SK-N-SH treated with all-trans-retinoic acid at 6 μM for 48 hours (cell line): ENCODE measurements around the gene CHP1.

Source experiments
- ATAC-seq: fragments of 200-7000 bp; cut with Tn5 transposase; 3 replicates; pipeline ENCODE4 v1.9.1; 2020; ENCODE audit warnings: mild to moderate bottlenecking, moderate library complexity
- ARNTL ChIP-seq: fragments of 450-650 bp; formaldehyde crosslinking; IDR thresholded peaks from 2 replicates; pipeline ENCODE4 v1.5.0; 2020; ENCODE audit warnings: low read depth, mild to moderate bottlenecking, moderate library complexity, borderline replicate concordance
- BACH2 ChIP-seq: fragments of 250-450 bp; sonication (Bioruptor Pico); IDR thresholded peaks from 2 replicates; pipeline ENCODE4 v1.9.0; 2021; ENCODE audit warnings: mild to moderate bottlenecking, borderline replicate concordance
- CREB5 ChIP-seq: fragments of 250-450 bp; sonication (Bioruptor Pico); IDR thresholded peaks from 2 replicates; pipeline ENCODE4 v1.5.1; 2020; ENCODE audit warnings: low read depth, mild to moderate bottlenecking, moderate library complexity
- CSDC2 ChIP-seq: fragments of 250-450 bp; sonication (Bioruptor Pico); IDR thresholded peaks from 2 replicates; pipeline ENCODE4 v1.5.0; 2020; ENCODE audit warnings: mild to moderate bottlenecking, moderate library complexity
- CSRNP3 ChIP-seq: fragments of 250-450 bp; sonication (Bioruptor Pico); IDR thresholded peaks from 2 replicates; pipeline ENCODE4 v1.5.1; 2021; ENCODE audit warnings: mild to moderate bottlenecking, moderate library complexity
- ESRRG ChIP-seq: fragments of 250-450 bp; sonication (Bioruptor Pico); IDR thresholded peaks from 2 replicates; pipeline ENCODE4 v1.6.1; 2021; ENCODE audit warnings: mild to moderate bottlenecking
- GLIS3 ChIP-seq: fragments of 250-450 bp; sonication (Bioruptor Pico); IDR thresholded peaks from 2 replicates; pipeline ENCODE4 v1.5.0; 2020; ENCODE audit warnings: mild to moderate bottlenecking, moderate library complexity
- ISL1 ChIP-seq: fragments of 250-450 bp; sonication (Bioruptor Pico); IDR thresholded peaks from 2 replicates; pipeline ENCODE4 v2.1.2; 2022; ENCODE audit warnings: mild to moderate bottlenecking, moderate library complexity
- OSR1 ChIP-seq: fragments of 250-450 bp; sonication (Bioruptor Pico); IDR thresholded peaks from 2 replicates; pipeline ENCODE4 v1.8.0; 2022; ENCODE audit warnings: moderate library complexity, mild to moderate bottlenecking, inconsistent platforms
- PATZ1 ChIP-seq: fragments of 250-450 bp; sonication (Bioruptor Pico); IDR thresholded peaks from 2 replicates; pipeline ENCODE4 v1.8.0; 2020; ENCODE audit warnings: mild to moderate bottlenecking, moderate library complexity, borderline replicate concordance
- POU6F1 ChIP-seq: fragments of 250-450 bp; sonication (Bioruptor Pico); IDR thresholded peaks from 2 replicates; pipeline ENCODE4 v1.8.0; 2021; ENCODE audit warnings: low read depth, mild to moderate bottlenecking, moderate library complexity, borderline replicate concordance
- PPARA ChIP-seq: fragments of 250-450 bp; sonication (Bioruptor Pico); IDR thresholded peaks from 2 replicates; pipeline ENCODE4 v1.5.0; 2020; ENCODE audit warnings: mild to moderate bottlenecking, borderline replicate concordance
- RARB ChIP-seq: fragments of 250-450 bp; sonication (Bioruptor Pico); IDR thresholded peaks from 2 replicates; pipeline ENCODE4 v1.8.0; 2021; ENCODE audit warnings: mild to moderate bottlenecking, moderate library complexity
- SNAI2 ChIP-seq: fragments of 250-450 bp; sonication (Bioruptor Pico); IDR thresholded peaks from 2 replicates; pipeline ENCODE4 v1.5.0; 2020; ENCODE audit warnings: mild to moderate bottlenecking, moderate library complexity
- TCF4 ChIP-seq: fragments of 250-450 bp; sonication (Bioruptor Pico); IDR thresholded peaks from 2 replicates; pipeline ENCODE4 v1.8.0; 2021; ENCODE audit warnings: mild to moderate bottlenecking, moderate library complexity, borderline replicate concordance
- TOX ChIP-seq: fragments of 250-450 bp; sonication (Bioruptor Pico); IDR thresholded peaks from 2 replicates; pipeline ENCODE4 v1.8.0; 2021; ENCODE audit warnings: mild to moderate bottlenecking, moderate library complexity, borderline replicate concordance
- ZC3H10 ChIP-seq: fragments of 250-450 bp; sonication (Bioruptor Pico); IDR thresholded peaks from 2 replicates; pipeline ENCODE4 v1.5.1; 2021; ENCODE audit warnings: mild to moderate bottlenecking, moderate library complexity
- ZFP30 ChIP-seq: fragments of 450-650 bp; formaldehyde crosslinking; IDR thresholded peaks from 2 replicates; pipeline ENCODE4 v1.5.0; 2022; ENCODE audit warnings: mild to moderate bottlenecking, moderate library complexity
- ZNF565 ChIP-seq: fragments of 450-650 bp; formaldehyde crosslinking; conservative IDR thresholded peaks from 2 replicates; pipeline ENCODE4 v1.5.0; 2020; ENCODE audit warnings: low read depth, mild to moderate bottlenecking, moderate library complexity
- ZNF70 ChIP-seq: fragments of 450-650 bp; formaldehyde crosslinking; IDR thresholded peaks from 2 replicates; pipeline ENCODE4 v1.5.0; 2020; ENCODE audit warnings: mild to moderate bottlenecking, moderate library complexity
- ZNF8 ChIP-seq: fragments of 450-650 bp; formaldehyde crosslinking; IDR thresholded peaks from 2 replicates; pipeline ENCODE4 v1.5.0; 2020; ENCODE audit warnings: mild to moderate bottlenecking, moderate library complexity

The CHP1 gene

GRCh38 chr15:41283653-41284426 is 52.8 kb downstream of the CHP1 start:
- ATAC-seq = peak; percentile 98

GRCh38 chr15:41284427-41285177 is 53.5 kb downstream of the CHP1 start:
- peak; percentile 1; the same call in 2 of the 3 replicates for ATAC-seq
- no peak for TF ChIP-seq ZNF565 (CRISPR knock-in tag)
- no peak for TF ChIP-seq ZNF8 (CRISPR knock-in tag)
- no peak for TF ChIP-seq CSDC2 (CRISPR knock-in tag)
- peak; percentile 67; the same call in 1 of the 2 replicates for TF ChIP-seq ZNF70 (CRISPR knock-in tag)
- TF ChIP-seq ESRRG (CRISPR knock-in tag) = no peak

More at GRCh38 chr15:41283653-41284426, 52.8 kb downstream of the CHP1 start:
- TF ChIP-seq ISL1 (CRISPR knock-in tag) (0 out of 2 replicates have a peak, but pooled peaks have one; percentile 8), ARNTL (no peak)

- no peak for ATAC-seq
- TF ChIP-seq GLIS3 (CRISPR knock-in tag) (no peak), CREB5 (CRISPR knock-in tag) (no peak), OSR1 (no peak), CSRNP3 (no peak), CSDC2 (CRISPR knock-in tag) (no peak), ZNF565 (CRISPR knock-in tag) (no peak), POU6F1 (no peak), TCF4 (CRISPR knock-in tag) (no peak), ARNTL (no peak), TOX (CRISPR knock-in tag) (no peak), BACH2 (CRISPR knock-in tag) (no peak), PPARA (CRISPR knock-in tag) (no peak), ZFP30 (CRISPR knock-in tag) (no peak), SNAI2 (CRISPR knock-in tag) (no peak)
Measured at GRCh38 chr15:41285285-41285684, 54.2 kb downstream of the CHP1 start.

- ATAC-seq = no peak
- no peak for TF ChIP-seq TOX (CRISPR knock-in tag)
- TF ChIP-seq ZFP30 (CRISPR knock-in tag) = no peak
- no peak for TF ChIP-seq RARB (CRISPR knock-in tag)
- TF ChIP-seq CSDC2 (CRISPR knock-in tag) = no peak
- no peak for TF ChIP-seq ESRRG (CRISPR knock-in tag)
Measured at GRCh38 chr15:41286665-41287333, 55.7 kb downstream of the CHP1 start.

- TF ChIP-seq BACH2 (CRISPR knock-in tag) (no peak), RARB (CRISPR knock-in tag) (no peak), SNAI2 (CRISPR knock-in tag) (no peak), PATZ1 (CRISPR knock-in tag) (no peak), CREB5 (CRISPR knock-in tag) (no peak), ZC3H10 (no peak), POU6F1 (no peak), ARNTL (no peak), OSR1 (no peak)
- ATAC-seq = no peak
Measured at GRCh38 chr15:41288464-41288863, 57.4 kb downstream of the CHP1 start.
